HG02610 (cell line): ENCODE results near the gene ANAPC10.
"Not testable (repeated sequence)": the region's sequence is repeated elsewhere in the genome, so short reads cannot be mapped to it uniquely, and the experiment has no call there.

Experiments
- ATAC-seq: cut with Tn5 transposase; IDR thresholded peaks from one replicate; pipeline ENCODE4 v1.9.1; 2021; ENCODE audit warnings: mild to moderate bottlenecking, moderate library complexity; ENCODE audit not compliant: unreplicated experiment

ANAPC10 gene, protein sequence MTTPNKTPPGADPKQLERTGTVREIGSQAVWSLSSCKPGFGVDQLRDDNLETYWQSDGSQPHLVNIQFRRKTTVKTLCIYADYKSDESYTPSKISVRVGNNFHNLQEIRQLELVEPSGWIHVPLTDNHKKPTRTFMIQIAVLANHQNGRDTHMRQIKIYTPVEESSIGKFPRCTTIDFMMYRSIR

DNA sequence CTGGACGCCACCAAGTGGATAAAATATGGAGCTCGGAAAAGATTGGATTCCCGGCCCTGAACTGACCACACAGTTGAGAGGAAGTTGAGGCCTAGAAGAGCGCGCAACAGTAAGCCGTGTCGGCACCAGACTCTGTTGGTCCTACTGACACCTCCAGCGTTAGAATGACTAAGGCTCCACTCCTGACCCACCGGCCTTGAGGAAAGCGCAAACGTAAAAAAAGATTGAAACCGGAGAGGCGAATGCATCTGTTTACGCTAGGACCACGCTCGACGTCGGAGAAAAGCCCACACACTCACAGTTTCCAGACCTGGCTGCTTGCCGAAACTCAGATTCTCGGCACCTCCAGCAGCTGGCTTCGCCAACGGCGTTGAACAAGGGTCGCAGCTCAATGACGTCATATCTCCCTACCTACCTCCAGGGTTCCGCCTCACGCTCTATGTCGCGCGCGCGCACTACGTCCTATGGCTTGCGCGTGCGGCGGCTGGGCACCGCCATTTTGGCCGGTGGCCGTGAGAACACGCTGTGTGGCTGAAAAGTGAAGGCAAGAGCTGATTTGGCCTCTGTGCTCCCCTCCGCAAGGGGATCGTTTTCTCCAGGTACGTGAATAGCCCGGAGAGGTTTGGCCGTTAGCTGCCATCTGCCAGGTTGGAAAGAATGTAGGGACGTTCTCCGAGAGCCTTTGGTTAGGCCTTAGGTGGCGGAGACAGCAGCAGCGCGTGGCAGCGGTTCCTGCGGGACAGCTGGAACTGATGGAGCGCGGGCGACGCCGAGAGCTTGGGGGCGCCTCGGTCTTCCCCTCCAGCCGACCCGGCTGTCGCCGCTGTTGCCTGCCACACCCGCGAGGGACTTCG is at the start of gene ANAPC10, which contains the start of gene ABCE1:
Gene ANAPC10, minus strand, starts transcription at position 376 of the 854 bp plus-strand sequence. CDS start 2,097 bp downstream, outside the sequence.
Gene ABCE1, plus strand, starts transcription at position 491 of the 854 bp plus-strand sequence. CDS start 6,102 bp downstream, outside the sequence.
- peak; percentile 72 for ATAC-seq

DNA sequence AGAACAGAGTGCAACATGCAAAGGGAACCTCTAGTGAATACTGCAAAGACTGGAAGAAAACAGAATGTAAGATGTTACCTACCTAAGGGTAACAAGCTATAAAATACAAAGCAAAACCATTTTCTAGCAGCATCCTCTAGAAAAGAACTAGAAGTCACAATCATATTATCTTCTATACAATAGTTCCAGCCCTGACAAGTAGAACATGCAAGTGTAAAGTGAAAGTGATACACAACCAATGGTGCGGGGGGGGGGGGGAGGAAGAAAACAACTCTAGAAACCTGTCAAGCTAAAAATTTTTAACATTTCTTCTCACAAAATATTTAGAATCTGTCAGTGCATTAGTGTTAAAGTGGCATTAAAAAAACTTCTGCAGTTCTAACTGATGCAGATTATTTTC is 38.2 kb upstream of the ANAPC10 start:
- not testable (repeated sequence) for ATAC-seq

DNA sequence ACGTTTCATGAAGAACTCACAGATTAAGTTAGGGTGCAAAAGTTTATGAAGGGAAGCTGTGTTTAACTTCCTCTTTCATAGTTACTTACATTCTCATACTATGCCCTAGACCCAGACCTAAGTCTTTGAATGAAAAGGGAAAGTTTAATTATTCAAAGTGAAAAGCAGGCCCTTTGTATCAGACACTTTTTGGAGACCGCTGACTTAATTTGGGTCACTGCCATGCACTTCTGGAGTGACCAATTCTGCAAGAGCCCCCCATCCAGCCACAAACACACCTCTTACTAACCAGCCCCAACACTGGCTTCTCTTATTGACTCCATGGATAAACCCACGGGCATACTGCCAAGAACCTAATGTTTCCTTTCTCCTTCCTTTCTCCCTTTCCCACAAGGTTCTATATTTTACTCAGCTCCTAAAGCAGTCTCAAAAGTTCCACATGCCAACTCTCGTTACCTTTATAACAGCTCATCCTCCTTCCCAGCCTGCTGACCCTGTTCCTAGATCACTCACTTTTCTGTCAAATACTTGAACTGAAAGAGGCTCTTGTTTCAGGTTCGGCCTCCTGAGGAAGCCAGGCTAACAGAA is 34.6 kb upstream of the ANAPC10 start:
- peak; percentile 91 for ATAC-seq

DNA sequence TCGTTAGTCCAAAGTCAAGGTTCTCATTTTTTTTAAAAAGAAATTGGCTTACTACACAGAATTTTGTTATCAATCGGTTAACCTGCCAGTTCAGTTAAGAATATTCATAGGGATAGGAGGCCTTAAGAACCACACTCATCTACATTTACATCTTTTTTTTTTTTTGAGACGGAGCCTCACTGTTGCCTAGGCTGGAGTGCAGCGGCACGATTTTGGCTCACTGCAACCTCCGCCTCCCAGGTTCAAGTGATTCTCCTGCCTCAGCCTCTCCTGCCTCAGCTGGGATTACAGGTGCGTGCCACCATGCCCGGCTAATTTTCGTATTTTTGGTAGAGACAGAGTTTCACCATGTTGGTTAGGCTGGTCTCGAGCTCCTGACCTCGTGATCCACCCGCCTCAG is 33.9 kb upstream of the ANAPC10 start:
- ATAC-seq, result no peak

DNA sequence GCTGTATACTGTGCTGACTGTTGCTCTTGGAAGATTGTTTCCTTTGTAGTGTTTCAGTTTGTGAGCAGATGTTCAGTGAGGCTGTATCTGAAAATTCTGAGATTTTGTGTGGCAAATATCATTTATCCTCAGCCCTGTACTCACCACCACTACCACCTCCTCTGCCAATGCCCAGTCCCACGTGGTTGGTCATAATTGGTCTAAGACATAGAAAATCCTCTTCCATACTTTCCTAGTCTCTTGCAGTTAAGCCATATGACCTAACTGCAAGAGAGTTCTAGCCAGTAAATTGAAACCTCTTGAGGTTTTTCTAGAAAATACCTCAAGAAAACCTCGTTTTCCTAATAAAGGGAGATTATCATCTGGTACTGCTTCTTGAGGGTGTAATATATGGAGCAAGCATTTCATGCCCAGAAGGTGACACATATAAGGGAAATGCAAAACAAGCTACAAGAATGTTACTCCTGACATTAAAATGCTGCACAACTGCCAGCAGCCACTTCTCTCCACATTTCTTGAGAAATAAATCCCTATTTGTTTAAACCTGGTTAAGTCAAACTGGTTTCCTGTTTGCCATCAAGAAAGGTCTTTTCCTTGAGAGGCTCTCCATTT is 32.9 kb upstream of the ANAPC10 start:
- ATAC-seq, result no peak

DNA sequence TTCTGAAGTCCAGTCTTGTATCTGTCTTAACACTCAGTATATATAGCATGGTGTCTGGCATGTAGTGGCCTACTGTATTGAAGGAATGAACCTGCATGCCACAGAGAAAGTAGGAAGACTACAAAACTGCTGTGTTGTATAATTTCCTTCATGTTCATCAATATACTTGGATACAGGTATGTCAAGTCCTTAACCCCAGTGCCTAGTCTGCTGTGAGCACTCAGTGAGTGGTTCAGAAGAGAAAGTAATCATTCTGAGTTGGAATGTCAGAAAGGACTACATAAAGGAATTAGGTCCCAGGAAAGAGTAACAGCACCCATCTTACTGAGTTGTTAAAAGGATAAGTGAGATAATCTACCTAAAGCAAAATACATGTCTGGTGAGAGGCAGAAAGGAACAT is 32.1 kb upstream of the ANAPC10 start:
- ATAC-seq, result no peak

DNA sequence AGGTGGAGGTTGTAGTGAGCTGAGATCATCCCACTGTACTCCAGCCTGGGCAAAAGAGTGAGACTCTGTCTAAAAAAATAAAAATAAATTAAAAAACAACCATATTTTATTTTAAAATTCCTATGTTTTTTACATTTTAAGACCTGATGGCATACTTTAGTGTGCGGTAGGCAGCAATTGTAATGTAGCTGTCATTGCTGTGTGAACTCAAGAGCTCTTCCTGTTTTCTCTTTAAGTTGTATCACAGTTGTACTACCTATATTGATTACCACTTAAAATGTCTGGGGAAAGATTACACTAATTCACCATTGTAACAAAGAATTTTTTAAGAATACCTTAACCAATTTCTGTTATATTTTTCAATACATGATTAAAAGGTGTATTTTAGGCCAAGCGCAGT is 27.4 kb upstream of the ANAPC10 start:
- no peak for ATAC-seq

DNA sequence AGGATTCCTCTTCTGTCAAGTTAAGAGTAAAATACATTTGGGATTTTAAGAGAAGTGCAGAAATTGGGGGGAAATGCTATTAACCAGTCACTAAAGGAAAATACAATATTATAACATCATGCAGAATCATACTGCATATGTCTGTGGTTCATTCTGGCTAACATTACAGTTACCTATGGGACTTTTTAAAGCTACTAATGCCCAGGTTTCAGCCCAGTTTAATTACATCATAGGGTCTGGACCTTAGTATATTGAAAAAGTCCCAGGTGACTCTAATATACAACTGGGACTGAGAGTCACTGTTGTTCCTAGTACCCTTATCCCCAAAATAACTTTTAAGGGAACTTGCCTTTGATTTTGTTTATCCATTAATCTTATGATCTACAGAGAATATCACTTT is 10.1 kb upstream of the ANAPC10 start:
- ATAC-seq, result no peak

DNA sequence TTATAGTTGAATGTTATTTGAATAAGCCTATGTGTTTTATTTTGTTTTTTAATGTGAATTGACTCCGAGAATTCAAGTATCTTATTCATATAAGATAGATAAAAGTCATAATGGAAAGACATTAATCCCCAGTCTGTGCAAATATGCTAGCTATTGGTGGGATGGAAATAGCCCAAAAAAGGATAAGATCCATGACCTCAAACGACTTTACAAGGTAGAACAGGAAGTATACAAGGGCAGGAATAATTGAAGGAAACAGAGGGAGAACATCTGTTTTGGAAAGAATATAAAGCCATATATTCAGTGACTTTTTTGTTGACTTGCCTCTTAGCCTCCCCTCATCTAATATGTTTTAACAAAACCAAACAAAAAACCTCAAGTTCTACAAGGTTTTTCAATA is 9.1 kb upstream of the ANAPC10 start:
- ATAC-seq, result no peak

DNA sequence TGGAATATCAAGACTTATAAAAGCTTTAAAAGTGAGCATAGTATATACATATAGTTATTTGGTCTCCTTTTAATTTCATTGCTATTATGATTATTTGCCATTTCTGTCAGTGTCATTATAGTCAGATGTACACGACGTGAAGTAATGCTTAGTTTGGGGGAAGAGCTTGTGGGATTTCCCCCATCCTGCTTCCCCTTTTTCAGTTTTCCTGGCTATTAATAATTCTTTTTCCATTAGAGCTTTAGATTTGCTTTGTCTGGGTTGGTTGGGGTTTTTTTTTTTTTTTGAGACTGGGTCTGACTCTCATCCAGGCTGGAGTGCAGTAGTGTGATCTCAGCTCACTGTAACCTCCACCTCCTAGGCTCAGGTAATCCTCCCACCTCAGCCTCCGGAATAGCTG is 5.5 kb upstream of the ANAPC10 start:
- ATAC-seq, result no peak

DNA sequence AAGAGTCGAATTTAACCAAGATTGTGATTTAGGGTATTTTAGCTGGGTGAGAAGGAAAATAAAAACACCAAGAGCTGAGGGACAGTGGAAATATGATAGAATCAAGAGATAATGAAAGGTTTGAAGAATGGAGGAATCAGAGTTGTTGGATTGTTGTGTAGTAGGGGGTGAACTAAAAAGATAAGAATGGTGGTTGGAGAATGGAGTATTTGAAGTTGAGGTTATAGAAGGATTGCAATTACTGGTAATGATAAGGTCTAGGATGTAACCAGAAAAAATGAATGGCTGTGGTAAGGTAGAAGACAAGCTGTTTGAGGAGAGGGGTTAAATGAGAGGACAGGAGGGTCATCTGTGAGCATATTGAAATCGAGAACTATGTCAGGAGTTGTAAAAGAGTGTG is 4.6 kb upstream of the ANAPC10 start:
- ATAC-seq, result no peak

DNA sequence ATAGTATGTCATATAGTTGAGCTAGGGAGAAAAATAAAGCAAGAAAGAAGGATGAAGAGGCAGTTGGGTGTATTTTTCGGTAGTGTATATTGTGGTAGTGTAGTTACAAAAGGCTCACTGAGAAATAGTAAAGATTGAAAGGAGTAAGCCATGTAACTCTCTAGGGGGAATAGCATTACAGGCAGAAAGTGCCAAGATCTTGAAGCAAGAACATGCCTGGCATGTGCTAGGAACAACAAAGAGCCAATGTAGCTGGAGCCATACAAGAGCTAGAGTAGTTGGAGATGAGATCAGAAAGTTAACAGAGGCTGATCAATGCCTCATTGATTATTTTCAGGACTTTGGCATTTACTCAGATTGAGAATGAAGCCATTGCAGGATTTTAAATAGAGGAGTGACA is 3.1 kb upstream of the ANAPC10 start:
- ATAC-seq, result no peak

DNA sequence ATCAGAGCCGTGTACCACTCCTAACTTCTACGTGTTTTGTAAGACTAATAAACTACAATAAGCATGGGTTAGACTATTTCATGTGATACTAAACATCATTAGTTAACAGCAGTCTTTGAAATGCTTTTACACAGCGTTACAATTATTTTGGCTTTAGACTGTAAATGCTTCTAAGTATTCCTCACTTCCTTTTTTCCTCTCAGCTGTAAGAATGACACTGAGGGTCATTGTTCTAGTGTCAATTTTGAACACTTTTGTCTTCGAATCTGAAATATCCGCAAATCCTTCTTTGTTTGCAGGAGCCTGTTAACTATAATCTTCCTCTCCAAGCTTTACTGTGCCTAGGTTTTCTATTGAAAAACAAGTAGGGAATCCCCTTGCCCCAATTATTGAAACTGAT is 1.7 kb upstream of the ANAPC10 start:
- no peak for ATAC-seq

DNA sequence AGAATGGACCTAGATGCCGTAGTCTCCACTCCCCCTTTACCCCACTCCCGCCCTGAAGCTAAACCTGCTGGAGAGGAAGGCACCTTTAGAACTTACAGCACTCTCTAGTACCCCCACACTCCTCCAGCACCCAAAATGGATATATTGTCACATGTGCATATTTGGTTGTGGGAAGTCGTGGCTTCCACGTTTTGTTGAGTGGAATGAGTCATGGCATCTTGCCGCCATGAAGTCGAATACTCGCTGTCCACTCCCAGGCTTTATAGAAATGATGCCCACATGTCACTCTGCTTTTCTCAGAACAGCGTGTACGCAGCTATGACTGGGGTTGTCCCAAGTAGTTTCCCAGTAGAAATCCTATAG is 660 bp upstream of the ANAPC10 start:
- ATAC-seq, result peak; percentile 22

DNA sequence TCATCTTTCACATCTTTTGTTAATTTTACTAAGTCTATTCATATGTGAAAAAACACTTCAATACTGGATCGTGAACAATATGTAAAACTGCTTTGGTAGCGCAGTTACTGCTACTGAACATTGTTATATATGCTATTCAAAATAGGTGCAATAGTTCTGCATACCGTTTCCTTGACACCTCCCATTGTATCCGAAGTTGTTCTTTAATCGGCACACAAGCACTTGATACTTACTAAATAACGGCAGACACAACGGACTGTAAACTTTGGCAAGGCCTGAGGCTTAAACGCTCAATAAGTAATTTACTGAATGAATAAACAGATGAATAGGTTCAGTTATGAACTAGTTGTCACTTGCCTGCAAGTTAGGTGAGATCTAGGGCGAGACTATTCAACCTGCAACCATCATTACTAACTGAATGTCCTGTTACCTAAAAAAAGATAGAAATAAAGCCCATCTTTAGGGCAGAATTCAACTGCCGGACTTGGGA is 620 bp downstream of the ANAPC10 start:
- ATAC-seq, result no peak

DNA sequence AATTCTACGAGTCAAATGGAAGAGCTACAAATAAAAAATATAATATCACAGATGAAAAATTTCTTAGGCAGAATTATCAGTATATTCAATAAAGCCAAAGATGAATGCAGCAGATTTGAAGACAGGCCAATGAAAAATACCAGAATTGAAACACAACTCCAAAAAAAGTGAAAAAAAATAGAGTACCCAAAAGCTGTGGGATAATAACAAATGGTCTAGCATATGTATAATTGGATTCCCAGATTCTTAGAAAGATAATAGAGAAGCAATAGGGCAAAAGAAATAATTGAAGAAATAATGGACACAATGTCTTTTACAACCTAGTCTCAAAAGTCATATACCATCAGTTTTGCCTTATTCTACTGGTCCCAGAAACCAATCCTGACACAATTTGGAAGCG is 4.4 kb downstream of the ANAPC10 start:
- ATAC-seq, result no peak

DNA sequence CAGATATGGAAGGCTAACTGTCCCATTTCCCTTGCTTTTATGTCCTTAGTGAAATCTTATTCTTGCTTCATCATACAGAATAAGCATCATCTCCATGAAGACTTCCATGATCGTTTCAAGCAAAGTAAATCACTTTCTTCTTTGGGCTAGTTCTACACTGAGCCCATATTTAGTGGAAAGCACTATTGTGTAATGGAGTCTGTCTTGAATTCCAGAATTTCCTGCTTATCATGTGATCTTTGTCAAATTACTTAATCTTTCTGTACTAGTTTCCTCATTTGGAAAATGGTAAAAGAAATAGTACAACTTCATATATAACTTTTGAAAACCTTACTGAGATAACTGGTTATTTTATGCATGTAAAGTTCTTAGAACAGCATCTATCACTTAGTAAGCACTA is 7.6 kb downstream of the ANAPC10 start:
- ATAC-seq, result no peak

DNA sequence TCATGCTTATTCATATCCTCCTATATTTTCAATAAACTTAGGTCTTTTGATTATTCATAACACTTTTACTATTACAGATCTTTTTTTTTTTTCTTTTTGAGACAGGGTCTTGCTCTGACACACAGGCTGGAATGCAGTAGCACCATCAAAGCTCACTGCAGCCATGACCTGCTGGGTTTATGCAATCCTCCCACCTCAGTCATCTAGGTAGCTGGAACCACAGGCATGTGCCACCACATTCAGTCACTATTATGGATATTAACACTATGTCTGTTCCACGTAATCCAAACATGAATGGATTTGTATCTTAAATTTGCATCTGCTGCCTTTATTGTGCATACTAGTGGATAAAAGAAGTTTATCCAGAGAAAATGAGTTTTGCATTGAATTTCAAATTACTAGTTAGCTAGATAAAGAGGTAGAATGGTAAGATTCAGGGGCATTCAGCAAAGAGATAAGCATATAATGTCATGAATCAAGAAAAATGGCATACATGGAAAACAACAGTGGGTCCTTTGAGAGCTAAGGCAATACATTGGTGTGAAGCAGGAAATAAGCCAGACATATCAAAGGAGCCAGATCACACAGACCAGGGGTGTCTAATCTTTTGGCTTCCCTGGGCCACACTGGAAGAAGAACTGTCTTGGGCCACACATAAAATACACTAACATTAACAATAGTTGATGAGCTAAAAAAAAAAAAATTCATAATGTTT is 13.9 kb downstream of the ANAPC10 start:
- ATAC-seq, result peak; percentile 66

DNA sequence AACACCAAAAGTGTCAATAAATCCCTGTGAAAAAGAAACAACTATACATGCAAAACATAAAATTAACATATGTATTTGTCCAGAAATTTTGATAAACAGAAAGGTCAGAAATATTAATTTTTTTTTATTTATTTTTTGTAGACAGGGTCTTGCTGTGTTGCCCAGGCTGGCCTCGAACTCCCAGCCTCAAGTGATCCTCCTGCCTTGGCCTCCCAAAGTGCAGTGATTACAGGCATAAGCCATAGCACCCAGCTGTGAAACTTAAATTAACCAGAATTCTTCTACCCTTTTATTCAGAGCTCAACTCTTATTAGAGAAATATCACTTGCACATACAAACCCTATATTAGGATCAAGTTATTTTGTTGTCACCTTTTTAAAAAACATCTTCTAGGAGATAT is 16.2 kb downstream of the ANAPC10 start:
- ATAC-seq, result no peak

DNA sequence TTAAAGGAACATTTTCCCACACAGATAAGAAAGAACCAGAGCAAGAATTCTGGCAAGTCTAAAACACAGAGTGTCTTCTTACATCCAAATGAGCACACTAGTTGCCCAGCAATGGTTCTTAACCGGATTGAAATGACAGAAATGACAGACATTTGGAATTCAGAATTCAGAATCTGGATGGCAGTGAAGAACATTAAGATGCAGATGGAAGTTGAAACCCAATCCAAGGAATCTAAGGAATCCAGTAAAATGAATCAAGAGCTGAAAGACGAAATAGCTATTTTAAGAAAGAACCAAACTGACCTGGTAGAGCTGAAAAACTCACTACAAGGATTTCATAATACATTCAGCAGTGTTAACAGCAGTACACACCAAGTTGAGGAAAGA is 21.5 kb downstream of the ANAPC10 start:
- ATAC-seq, result no peak
